Smooth muscle cell (in vitro differentiated cells): ENCODE data around the gene TUT4. TPM values are rescaled to one million over a fixed set of nuclear protein-coding genes. Genes with fewer than 3 reads are reported as not detected.

Experiments
- DNase-seq: peaks from one replicate; lab custom pipeline; 2025; ENCODE audit not compliant: unreplicated experiment; lab: John Stamatoyannopoulos, UW
- H2AFZ ChIP-seq: fragments of 200-600 bp; sonication (generic); 2 replicates; pipeline ENCODE4 v1.6.0; 2016; ENCODE audit warnings: antibody characterized with exemption, low read depth, mild to moderate bottlenecking
- H3F3A ChIP-seq: fragments of 200-600 bp; sonication (generic); 2 replicates; pipeline ENCODE4 v1.6.0; 2017; ENCODE audit warnings: antibody characterized with exemption, low read depth
- H3K27ac ChIP-seq: fragments of 200-600 bp; sonication (generic); 2 replicates; pipeline ENCODE4 v1.5.1; 2016; ENCODE audit warnings: low read depth, mild to moderate bottlenecking
- H3K27me3 ChIP-seq: fragments of 200-600 bp; sonication (generic); 2 replicates; pipeline ENCODE4 v1.6.1; 2016; ENCODE audit warnings: low read depth, mild to moderate bottlenecking
- H3K36me3 ChIP-seq: fragments of 200-600 bp; sonication (generic); 2 replicates; pipeline ENCODE4 v1.5.1; 2016; ENCODE audit warnings: low read depth
- H3K4me1 ChIP-seq: fragments of 200-600 bp; sonication (generic); 2 replicates; pipeline ENCODE4 v1.5.1; 2016; ENCODE audit warnings: low read depth
- H3K4me2 ChIP-seq: fragments of 200-600 bp; sonication (generic); 2 replicates; pipeline ENCODE4 v1.6.0; 2016; ENCODE audit warnings: mild to moderate bottlenecking
- H3K4me3 ChIP-seq: fragments of 200-600 bp; sonication (generic); 2 replicates; pipeline ENCODE4 v1.5.1; 2016; ENCODE audit warnings: mild to moderate bottlenecking
- H3K79me2 ChIP-seq: fragments of 200-600 bp; sonication (generic); 2 replicates; pipeline ENCODE4 v1.6.0; 2016; ENCODE audit warnings: low read depth, mild to moderate bottlenecking
- H3K9ac ChIP-seq: fragments of 200-600 bp; sonication (generic); 2 replicates; pipeline ENCODE4 v1.6.0; 2016; ENCODE audit warnings: low read depth
- H3K9me3 ChIP-seq: fragments of 200-600 bp; sonication (generic); replicated peaks from 2 replicates; pipeline ENCODE4 v1.5.1; 2016; ENCODE audit warnings: low read depth
- H4K20me1 ChIP-seq: fragments of 200-600 bp; sonication (generic); 2 replicates; pipeline ENCODE4 v1.6.0; 2016; ENCODE audit warnings: low read depth
- CTCF ChIP-seq: fragments of 200-600 bp; sonication (generic); IDR thresholded peaks from 2 replicates; pipeline ENCODE4 v1.5.1; 2017; ENCODE audit warnings: borderline replicate concordance, mild to moderate bottlenecking, antibody characterized with exemption; ENCODE audit not compliant: insufficient read depth, poor library complexity, severe bottlenecking
- WGBS: methylation state at CpG from one replicate; pipeline ENCODE4 v1.1.7; 2016; ENCODE audit warnings: low lambda C conversion rate; 5-methylcytosine and 5-hydroxymethylcytosine counted together
- polyA plus RNA-seq: library from polyadenylated mRNA; unstranded; fragments of >200 nt; fragmentation: Nextera tagmentation; extraction: Ambion mirVana; gene quantifications from 2 replicates; pipeline ENCODE4 v1.2.1, GENCODE V29; 2016
- total RNA-seq: library from RNA; depleted of rRNA; stranded (reverse); fragments of >200 nt; gene quantifications from 2 replicates; pipeline ENCODE4 v1.2.3, GENCODE V29; 2014

TUT4 gene
- total and polyA plus RNA-seq, 2 experiments from 2014 or later = 13.9 to 58.3 TPM

- 95% methylated on average over 1 of the region's 1 CpG for WGBS
- no peak for TF ChIP-seq CTCF
- Histone ChIP-seq H2AFZ (no peak overlapping the region), H3K9me3 (no peaks in the 10 kb centered on the region), H3K4me3 (no peak overlapping the region), H3K4me2 (no peak overlapping the region), H3K9ac (no peak overlapping the region), H3K79me2 (no peaks in the 10 kb centered on the region), H3K4me1 (peaks cover 4% of the 10 kb centered on the region), H4K20me1 (no peaks in the 10 kb centered on the region), H3F3A (peaks cover 5% of the 10 kb centered on the region), H3K27me3 (no peaks in the 10 kb centered on the region), H3K36me3 (no peaks in the 10 kb centered on the region), H3K27ac (no peak overlapping the region)
- DNase-seq = no peak
Measured at GRCh38 chr1:52576074-52576473, 23.2 kb upstream of the TUT4 start.

- no peaks in the 10 kb centered on the region for H3K9me3 ChIP-seq
- H4K20me1 ChIP-seq = no peaks in the 10 kb centered on the region
- TF ChIP-seq CTCF = no peak
- no peak overlapping the region for H3K4me3 ChIP-seq
- H3K4me2 ChIP-seq = peak overlapping the region; percentile 53
- peaks cover 5% of the 10 kb centered on the region for H3F3A ChIP-seq
- H3K4me1 ChIP-seq = peaks cover 4% of the 10 kb centered on the region
- H3K27ac ChIP-seq = peak overlapping the region; percentile 74
- H3K79me2 ChIP-seq = no peaks in the 10 kb centered on the region
- no peak for DNase-seq
- no peaks in the 10 kb centered on the region for H3K36me3 ChIP-seq
- H2AFZ ChIP-seq = peak overlapping the region; percentile 66
- no peaks in the 10 kb centered on the region for H3K27me3 ChIP-seq
- no peak overlapping the region for H3K9ac ChIP-seq
- WGBS = 5% methylated on average over 2 of the region's 2 CpGs
Measured at GRCh38 chr1:52574594-52574993, 21.7 kb upstream of the TUT4 start.

GRCh38 chr1:52572387-52572786 is 19.5 kb upstream of the TUT4 start:
- H3K27ac ChIP-seq = no peak overlapping the region
- no peaks in the 10 kb centered on the region for H3K79me2 ChIP-seq
- no peaks in the 10 kb centered on the region for H3K27me3 ChIP-seq
- WGBS = 98% methylated on average over 3 of the region's 4 CpGs
- no peak overlapping the region for H2AFZ ChIP-seq
- H4K20me1 ChIP-seq = no peaks in the 10 kb centered on the region
- no peak for TF ChIP-seq CTCF
- no peaks in the 10 kb centered on the region for H3K9me3 ChIP-seq
- no peak overlapping the region for H3K4me3 ChIP-seq
- H3K9ac ChIP-seq = no peak overlapping the region
- no peak overlapping the region for H3K4me2 ChIP-seq
- H3K36me3 ChIP-seq = no peaks in the 10 kb centered on the region
- no peak for DNase-seq
- peaks cover 4% of the 10 kb centered on the region for H3K4me1 ChIP-seq
- peaks cover 5% of the 10 kb centered on the region for H3F3A ChIP-seq

GRCh38 chr1:52571783-52572182 is 18.9 kb upstream of the TUT4 start:
- Histone ChIP-seq H3K27me3 (no peaks in the 10 kb centered on the region), H3K9me3 (no peaks in the 10 kb centered on the region), H3K9ac (no peak overlapping the region), H4K20me1 (no peaks in the 10 kb centered on the region), H3K4me2 (no peak overlapping the region), H3K4me1 (peaks cover 4% of the 10 kb centered on the region), H3K36me3 (no peaks in the 10 kb centered on the region), H3K4me3 (no peak overlapping the region), H3K79me2 (no peaks in the 10 kb centered on the region), H3K27ac (no peak overlapping the region), H2AFZ (no peak overlapping the region), H3F3A (peaks cover 5% of the 10 kb centered on the region)
- no peak for DNase-seq
- no peak for TF ChIP-seq CTCF
- 83% methylated on average over 1 of the region's 1 CpG for WGBS
